ENCODE data around the gene FRAS1.

FRAS1 gene

GRCh38 chr4:78022517-78022916 lies 34.6 kb upstream of the FRAS1 start:
- H3K4me1 Mint-ChIP-seq: peaks cover 27% of the 10 kb centered on the region
- H3K4me3 Mint-ChIP-seq: no peak overlapping the region
- H3K36me3 Mint-ChIP-seq (ENCODE audit: low read depth): no peaks in the 10 kb centered on the region
- H3K27ac Mint-ChIP-seq: peak overlapping the region; percentile 2 to 8 (median 2)
- peak in 1 of 3 experiments; percentile 12 for TF ChIP-seq CTCF (IDR thresholded peaks at IDR 0.05; ENCODE audit: unreplicated experiment in 3 of 3)
- no peaks in the 10 kb centered on the region for H3K27me3 Mint-ChIP-seq (ENCODE audit: low read depth)
- H3K9me3 Mint-ChIP-seq: no peaks in the 10 kb centered on the region

DNA sequence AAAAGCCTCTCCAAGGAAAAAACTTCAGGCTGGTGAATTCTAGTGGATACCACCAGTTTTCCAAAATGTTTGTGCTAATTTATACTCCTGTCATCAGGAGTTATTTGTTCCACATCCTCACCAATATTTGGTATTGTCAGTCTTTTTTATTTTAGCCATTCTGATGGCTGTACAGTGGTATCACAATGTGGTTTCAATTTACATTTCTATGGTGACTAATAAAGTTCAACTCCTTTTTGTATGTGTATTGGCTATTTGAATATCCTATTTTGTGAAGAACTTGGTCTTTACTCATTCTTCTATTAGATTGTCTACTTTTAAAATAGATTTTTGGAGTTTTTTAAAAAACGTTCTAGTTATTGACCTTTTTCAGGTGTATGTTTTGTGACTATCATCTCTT lies 33.0 kb upstream of the FRAS1 start:
- peaks cover 14% of the 10 kb centered on the region for H3K4me1 Mint-ChIP-seq
- H3K9me3 Mint-ChIP-seq: no peaks in the 10 kb centered on the region
- TF ChIP-seq CTCF (IDR thresholded peaks at IDR 0.05; ENCODE audit: unreplicated experiment in 3 of 3): no peak
- H3K4me3 Mint-ChIP-seq: no peak overlapping the region
- H3K27me3 Mint-ChIP-seq (ENCODE audit: low read depth): no peaks in the 10 kb centered on the region
- no peak overlapping the region for H3K27ac Mint-ChIP-seq
- H3K36me3 Mint-ChIP-seq (ENCODE audit: low read depth): no peaks in the 10 kb centered on the region

- H3K9me3 Mint-ChIP-seq: no peaks in the 10 kb centered on the region
- H3K36me3 Mint-ChIP-seq (ENCODE audit: low read depth): no peaks in the 10 kb centered on the region
- H3K4me1 Mint-ChIP-seq: peaks cover 9% of the 10 kb centered on the region
- H3K27ac Mint-ChIP-seq: no peak overlapping the region
- TF ChIP-seq CTCF (IDR thresholded peaks at IDR 0.05; ENCODE audit: unreplicated experiment in 3 of 3): no peak
- no peaks in the 10 kb centered on the region for H3K27me3 Mint-ChIP-seq (ENCODE audit: low read depth)
- no peak overlapping the region for H3K4me3 Mint-ChIP-seq
Observed at GRCh38 chr4:78024576-78025091, 32.5 kb upstream of the FRAS1 start.

DNA sequence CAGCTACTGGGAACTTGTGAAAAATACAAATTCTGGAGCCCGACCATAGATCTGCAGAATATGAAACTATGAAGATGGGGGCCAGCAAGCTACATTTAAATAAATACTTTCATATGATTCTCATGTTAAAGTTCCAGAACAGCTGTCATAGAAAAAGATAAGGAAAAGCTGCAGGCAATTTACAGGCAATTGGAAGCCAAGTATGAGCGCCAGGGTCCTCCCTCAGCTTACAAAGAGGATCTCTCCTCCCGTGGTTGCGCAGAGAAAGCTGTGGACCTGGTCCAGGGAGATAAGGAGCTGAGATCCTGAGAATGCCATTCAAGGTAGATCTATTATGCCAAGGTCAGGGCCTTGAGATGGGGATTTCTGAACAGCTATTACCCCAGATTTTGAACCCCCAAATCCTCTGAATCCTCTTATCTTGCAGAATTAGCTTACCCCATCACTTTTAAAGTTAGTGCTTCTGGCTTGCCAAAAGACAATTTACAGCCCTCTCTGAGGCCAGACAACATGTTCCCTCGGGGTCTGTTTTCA lies 25.6 kb upstream of the FRAS1 start:
- H3K4me3 Mint-ChIP-seq: no peak overlapping the region
- peaks cover 13% of the 10 kb centered on the region for H3K4me1 Mint-ChIP-seq
- peak overlapping the region in 2 of 3 experiments; percentile 8 to 34 for H3K27ac Mint-ChIP-seq

GRCh38 chr4:78032446-78032845 lies 24.7 kb upstream of the FRAS1 start:
- Mint-ChIP-seq H3K9me3 (peaks cover 4% of the 10 kb centered on the region), H3K27me3 (ENCODE audit: low read depth) (peaks cover 10% of the 10 kb centered on the region), H3K4me1 (peaks cover 13% of the 10 kb centered on the region), H3K36me3 (ENCODE audit: low read depth) (no peaks in the 10 kb centered on the region), H3K4me3 (no peak overlapping the region), H3K27ac (no peak overlapping the region)
- TF ChIP-seq CTCF (IDR thresholded peaks at IDR 0.05; ENCODE audit: unreplicated experiment in 3 of 3): no peak

More for the DNA sequence above, 25.6 kb upstream of the FRAS1 start:
- TF ChIP-seq CTCF (IDR thresholded peaks at IDR 0.05; ENCODE audit: unreplicated experiment in 3 of 3): no peak
- Mint-ChIP-seq H3K9me3 (peaks cover 4% of the 10 kb centered on the region), H3K36me3 (ENCODE audit: low read depth) (no peaks in the 10 kb centered on the region), H3K27me3 (ENCODE audit: low read depth) (peaks cover 10% of the 10 kb centered on the region)

DNA sequence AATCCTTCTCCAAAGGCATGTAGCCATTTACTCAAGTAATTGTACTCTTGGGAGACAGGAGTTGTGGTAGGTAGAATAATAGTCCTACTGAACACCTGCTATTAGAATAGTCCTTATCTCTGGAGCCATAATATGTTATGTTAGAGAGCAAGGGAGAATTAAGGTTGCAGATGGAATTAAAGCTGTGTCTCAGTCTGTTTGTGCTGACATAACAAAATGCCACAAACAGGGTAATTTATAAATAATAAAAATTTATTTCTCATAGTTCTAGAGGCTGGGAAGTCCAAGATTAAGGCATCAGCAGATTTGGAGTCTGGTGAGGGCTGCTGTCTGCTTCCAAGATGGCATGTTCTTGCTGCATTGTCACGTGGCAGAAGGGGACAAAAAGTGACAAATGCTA lies 24.2 kb upstream of the FRAS1 start:
- Mint-ChIP-seq H3K36me3 (ENCODE audit: low read depth) (no peaks in the 10 kb centered on the region), H3K4me3 (no peak overlapping the region), H3K9me3 (peaks cover 4% of the 10 kb centered on the region), H3K4me1 (peaks cover 13% of the 10 kb centered on the region), H3K27ac (no peak overlapping the region), H3K27me3 (ENCODE audit: low read depth) (peaks cover 10% of the 10 kb centered on the region)
- TF ChIP-seq CTCF (IDR thresholded peaks at IDR 0.05; ENCODE audit: unreplicated experiment in 3 of 3): no peak

Measured in nephron (organoid).